Keratinocyte (primary cell): ENCODE data around the gene SLC7A6.
"Not testable (repeated sequence)": the region's sequence is repeated elsewhere in the genome, so short reads cannot be mapped to it uniquely, and the experiment has no call there.

Experiments used
- EZH2 ChIP-seq: IDR thresholded peaks from one replicate; pipeline ENCODE4 v1.6.1; 2012; ENCODE audit warnings: inconsistent platforms, mild to moderate bottlenecking, low read length, moderate library complexity
- TF ChIP-seq, protein P1 (sequence below), 3 experiments: IDR thresholded peaks in 1 of 3; conservative IDR thresholded peaks in 1 of 3; optimal IDR thresholded peaks in 1 of 3; 2 replicates in 2 of 3; 3 replicates in 1 of 3; pipeline versions ENCODE3 to v1.5.1; 2011; ENCODE audit warnings: low read length in 3 of 3, mild to moderate bottlenecking in 3 of 3, moderate library complexity in 2 of 3, control low read depth in 1 of 3, inconsistent platforms in 1 of 3; ENCODE audit not compliant: insufficient read depth in 2 of 3; ENCODE audit errors: extremely low read depth in 1 of 3

DNA sequence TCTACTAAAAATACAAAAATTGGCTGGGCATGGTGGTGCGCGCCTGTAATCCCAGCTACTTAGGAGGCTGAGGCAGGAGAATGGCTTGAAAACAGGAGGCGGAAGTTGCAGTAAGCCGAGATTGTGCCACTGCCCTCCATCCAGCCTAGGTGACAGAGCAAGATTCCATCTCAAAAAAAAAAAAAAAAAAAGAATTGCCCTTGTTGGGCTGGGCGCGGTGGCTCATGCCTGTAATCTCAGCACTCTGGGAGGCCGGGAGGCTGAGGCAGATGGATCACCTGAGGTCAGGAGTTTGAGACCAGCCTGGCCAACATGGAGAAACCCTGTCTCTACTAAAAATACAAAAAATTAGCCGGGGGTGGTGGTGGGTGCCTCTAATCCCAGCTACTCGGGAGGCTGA is 24.5 kb downstream of the SLC7A6 start:
- TF ChIP-seq, protein P1, sequence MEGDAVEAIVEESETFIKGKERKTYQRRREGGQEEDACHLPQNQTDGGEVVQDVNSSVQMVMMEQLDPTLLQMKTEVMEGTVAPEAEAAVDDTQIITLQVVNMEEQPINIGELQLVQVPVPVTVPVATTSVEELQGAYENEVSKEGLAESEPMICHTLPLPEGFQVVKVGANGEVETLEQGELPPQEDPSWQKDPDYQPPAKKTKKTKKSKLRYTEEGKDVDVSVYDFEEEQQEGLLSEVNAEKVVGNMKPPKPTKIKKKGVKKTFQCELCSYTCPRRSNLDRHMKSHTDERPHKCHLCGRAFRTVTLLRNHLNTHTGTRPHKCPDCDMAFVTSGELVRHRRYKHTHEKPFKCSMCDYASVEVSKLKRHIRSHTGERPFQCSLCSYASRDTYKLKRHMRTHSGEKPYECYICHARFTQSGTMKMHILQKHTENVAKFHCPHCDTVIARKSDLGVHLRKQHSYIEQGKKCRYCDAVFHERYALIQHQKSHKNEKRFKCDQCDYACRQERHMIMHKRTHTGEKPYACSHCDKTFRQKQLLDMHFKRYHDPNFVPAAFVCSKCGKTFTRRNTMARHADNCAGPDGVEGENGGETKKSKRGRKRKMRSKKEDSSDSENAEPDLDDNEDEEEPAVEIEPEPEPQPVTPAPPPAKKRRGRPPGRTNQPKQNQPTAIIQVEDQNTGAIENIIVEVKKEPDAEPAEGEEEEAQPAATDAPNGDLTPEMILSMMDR (optimal IDR thresholded peaks at IDR 0.05 in 1 of 3, IDR thresholded peaks at IDR 0.05 in 1 of 3, conservative IDR thresholded peaks at IDR 0.05 in 1 of 3; ENCODE audit: extremely low read depth in 1 of 3, insufficient read depth in 2 of 3, low read length in 3 of 3), result not testable (repeated sequence)
- TF ChIP-seq EZH2, result not testable (repeated sequence)
